Measurements from ENCODE around the gene GPBP1.
"Not testable (repeated sequence)": the region's sequence is repeated elsewhere in the genome, so short reads cannot be mapped to it uniquely, and the experiment has no call there.

The GPBP1 gene

DNA sequence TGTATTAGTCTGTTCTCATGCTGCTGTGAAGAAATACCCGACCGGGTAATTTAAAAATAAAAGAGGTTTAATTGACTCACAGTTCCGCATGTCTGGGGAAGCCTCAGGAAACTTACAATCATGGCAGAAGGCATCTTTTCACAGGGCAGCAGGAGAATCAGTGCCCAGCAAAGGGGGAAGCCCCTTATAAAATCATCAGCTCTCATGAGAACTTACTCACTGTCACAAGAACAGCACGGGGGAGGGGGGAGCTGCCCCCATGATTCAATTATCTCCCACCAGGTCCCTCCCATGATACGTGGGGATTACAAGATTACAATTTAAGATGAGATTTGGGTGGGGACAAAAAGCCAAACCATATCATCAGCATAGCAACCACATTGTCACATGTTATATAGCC lies 102.5 kb downstream of the GPBP1 start:
- no peak for DNase-seq

DNA sequence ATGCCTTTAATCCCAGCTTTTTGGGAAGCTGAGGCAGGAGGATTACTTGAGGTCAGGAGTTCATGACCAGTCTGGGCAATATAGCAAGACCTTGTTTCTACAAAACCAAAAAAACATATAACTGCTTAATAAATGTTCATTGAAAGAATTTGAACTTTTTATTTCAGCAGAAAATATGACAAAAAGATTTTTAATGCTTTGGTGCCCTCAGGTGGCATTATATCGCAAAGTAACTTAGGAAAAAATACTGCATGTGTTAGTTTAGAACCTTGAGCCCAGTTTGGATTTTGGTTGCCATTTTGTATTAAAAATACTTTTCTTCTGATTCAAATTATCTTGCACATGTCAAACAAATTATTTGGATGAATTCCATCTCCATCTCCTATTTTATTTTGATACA lies 103.2 kb downstream of the GPBP1 start:
- no peak for DNase-seq

DNA sequence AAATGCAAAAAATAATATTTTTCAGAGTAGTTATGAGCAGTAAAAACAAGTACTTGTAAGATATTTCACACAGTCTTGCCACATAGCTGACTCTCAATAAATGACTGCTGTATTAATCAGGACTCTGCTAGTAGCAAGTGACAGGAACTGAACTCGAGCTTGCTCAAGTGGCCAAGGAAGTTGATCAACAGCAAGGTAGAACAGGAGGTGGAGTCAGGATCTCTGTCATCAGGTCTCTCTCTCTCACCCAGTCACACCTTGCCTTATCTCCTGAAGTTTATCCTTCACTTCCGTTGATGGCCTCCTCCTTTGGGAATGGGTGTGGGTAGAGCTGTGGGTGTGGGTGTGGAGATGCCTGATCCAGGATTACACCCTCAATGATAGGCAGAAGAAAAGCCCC lies 107.0 kb downstream of the GPBP1 start:
- no peak for DNase-seq

DNA sequence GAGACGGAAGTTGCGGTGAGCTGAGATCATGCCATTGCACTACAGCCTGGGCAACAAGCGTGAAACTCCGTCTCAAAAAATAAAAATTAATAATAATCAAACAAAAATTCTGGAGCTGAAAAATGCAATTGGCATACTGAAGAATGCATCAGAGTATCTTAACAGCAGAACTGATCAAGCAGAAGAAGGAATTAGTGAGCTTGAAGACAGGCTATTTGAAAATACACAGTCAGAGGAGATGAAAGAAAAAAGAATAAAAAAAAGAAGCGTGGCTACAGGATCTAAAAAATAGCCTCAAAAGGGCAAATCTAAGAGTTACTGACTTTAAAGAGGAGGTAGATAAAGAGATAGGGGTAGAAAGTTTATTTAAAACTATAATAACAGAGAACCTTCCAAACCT lies 111.2 kb downstream of the GPBP1 start:
- not testable (repeated sequence) for DNase-seq

DNA sequence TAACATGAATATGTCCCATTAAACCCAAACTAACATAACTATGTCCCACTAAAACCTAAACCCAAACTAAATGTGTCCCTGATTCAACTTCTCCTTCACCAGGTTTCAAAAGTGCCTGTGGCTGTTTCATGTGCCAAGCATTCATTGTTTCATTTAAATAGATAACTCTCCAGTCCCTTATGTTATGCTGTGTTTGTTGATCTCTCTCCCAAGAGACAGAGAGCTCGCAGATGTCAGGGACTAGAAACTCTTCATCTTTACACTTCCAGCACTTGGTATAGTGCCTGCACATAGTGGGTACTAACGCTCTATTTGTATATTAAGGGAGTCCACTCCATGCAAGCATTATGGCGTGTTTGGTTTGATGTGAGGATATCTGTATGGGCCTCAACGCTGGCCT lies 118.0 kb downstream of the GPBP1 start:
- DNase-seq = no peak

DNA sequence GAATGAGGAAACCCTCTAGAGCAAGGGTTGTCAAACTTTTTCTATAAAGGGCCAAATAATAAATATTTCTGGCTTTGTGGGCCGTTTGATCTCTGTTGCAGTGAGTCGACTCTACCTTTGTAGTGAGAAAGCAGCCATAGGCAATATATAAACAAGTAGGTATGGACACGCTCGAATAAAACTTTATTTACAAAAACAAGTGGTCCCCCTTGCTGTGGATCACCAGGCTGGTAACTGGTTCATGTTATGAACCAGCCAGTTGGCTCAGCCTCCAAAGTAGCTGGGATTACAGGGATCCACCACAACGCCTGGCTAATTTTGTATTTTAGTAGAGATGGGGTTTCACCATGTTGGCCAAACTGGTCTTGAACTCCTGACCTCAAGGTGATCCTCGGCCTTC lies 118.5 kb downstream of the GPBP1 start:
- DNase-seq = no peak

DNA sequence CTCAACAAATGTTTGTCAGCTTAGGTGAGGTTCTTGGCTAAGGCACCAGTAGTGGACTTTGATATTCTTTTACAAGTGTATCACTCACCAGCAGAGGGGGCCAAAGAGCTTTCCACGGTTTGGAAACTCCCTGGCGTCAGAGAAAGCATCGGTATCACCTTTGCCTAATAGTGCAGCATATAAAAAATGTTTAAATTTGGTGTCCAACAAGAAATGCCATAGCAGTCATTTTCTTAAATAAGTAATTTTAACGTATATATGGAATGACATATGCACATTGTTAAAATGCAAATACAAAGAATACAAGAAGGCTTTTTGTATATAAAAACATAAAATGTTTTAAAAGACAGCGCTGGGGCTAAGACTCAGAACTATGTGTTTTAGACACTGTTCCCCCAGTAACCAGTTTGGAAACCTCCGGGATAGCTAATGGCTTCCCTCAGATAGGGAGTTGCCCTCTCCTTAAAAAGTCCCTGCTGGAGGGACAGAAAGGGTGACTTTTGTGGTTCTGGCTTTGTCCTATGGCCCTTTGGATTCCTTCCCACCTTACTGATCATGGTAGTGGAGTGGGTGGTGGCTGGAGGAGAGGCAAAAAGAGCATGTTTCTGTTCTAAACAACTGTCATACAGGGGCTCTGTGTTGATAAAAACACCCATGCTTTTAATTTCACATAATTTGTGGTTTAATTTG lies 124.6 kb downstream of the GPBP1 start:
- DNase-seq = peak in 53 of 58 donors; percentile 16 to 90 (median 54)

DNA sequence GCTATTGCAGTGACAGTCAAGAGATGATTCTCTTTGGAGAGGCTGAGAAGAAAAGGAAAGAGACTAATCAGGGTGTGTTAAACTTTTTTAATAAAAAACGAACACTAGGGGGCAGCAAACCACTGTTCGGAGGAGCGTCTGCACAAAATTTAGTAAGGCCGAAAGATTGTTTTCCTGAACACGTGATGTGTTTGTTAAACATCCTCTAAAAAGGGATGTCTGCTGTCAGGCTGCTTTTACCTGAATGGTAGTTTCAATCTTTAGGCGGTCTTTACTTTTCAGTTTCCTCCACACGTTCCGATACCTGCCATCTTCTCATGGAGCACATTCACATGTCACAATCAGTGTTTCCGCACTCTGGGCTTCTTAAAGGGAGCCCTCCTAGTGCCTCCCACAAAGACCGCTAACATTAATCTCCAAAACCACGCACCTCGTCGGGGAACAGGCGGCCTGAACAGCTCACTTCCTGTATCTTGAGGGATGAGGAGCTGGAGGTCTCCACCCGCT lies 125.2 kb downstream of the GPBP1 start:
- peak in 15 of 58 donors; percentile 3 to 71 (median 10) for DNase-seq

DNA sequence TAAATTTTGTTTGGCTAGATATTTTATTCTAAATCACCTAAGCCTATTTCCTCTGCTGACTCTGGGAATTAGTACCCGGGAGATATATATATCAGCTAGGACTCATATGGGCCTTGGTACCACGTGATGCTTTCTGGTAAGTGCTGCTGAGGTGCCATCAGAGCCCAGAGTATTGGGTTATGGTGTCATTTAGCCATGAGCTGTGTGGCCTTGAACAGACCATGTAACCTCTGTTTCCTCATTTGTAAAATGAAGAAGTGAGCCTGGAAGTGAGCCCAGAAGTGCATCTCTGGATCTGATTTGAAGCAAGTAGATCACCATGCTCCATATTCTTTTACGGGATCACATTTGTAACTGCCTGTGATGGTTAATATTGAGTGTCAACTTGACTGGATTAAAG lies 126.1 kb downstream of the GPBP1 start:
- DNase-seq = no peak

DNA sequence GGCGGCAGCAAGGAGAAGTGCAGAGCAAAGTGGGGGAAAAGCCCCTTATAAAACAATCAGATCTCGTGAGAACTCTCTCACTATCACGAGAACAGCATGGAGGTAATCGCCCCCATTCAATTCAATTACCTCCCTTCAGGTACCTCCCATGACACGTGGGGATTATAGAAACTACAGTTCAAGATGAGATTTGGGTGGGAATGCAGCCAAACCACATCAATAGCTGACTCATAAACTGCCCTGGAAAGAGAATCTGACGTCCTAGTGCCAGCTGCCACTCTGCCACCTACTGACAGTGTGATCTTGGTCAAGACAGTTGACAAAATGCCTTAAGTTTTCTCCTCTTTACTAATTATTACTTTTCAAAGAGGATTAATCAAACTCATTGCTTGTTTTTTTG lies 128.3 kb downstream of the GPBP1 start:
- no peak for DNase-seq

DNA sequence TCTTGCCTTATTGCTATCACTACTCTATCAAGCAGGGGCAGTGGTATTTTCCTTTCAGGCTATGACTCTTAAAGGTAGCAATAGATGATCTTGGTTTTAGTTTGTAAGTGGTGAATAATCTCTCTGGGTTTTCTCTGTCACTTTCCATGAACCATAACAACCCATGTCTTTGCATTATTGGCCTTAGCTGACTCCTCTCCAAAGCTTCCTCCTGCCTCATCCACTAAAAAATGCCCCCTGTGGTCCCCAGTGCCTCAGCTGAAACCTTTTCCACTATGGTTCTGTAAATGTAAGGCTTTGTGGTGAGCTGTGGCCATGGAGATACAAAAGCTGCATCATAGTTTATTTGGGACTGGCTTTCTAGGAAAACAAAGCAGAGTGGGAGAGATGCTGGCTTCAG lies 128.8 kb downstream of the GPBP1 start:
- DNase-seq = no peak

DNA sequence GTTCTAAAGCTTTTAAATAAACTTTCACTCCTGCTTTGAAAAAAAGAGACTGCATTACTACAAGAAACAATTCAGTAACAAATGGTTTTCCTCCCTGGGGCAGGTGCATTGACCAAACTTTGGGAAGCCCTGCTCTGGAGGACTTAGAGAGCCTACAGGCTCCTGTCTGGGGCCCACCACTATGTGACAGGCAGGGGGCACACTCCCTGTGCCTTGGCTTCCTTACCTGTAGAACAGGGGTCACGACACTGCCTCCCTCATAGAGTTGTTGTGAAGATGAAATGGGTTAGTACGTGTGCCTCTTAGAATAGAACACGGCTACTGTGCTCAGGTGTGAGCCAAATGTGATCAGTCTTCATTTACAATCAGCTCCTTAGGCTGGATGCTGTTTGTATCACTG lies 130.1 kb downstream of the GPBP1 start:
- DNase-seq = no peak

DNA sequence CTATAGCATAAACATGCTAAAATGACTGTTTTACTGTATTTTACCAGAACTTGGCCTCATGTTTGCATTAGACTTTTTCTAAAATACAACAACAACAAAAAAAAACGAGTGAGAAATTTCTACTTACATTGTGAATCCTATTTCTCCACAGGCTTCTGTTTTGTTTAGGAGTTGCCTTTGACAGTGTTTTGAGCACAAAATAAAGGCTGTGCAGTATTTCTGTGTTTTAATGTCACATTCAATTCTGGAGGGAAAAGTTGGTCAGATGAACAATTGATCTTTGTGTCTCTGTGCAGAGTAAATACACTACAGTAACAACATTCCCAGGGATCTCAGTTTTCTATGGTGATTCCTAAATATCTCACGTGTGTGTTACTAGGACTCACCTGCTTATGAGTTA lies 131.1 kb downstream of the GPBP1 start:
- DNase-seq = no peak

DNA sequence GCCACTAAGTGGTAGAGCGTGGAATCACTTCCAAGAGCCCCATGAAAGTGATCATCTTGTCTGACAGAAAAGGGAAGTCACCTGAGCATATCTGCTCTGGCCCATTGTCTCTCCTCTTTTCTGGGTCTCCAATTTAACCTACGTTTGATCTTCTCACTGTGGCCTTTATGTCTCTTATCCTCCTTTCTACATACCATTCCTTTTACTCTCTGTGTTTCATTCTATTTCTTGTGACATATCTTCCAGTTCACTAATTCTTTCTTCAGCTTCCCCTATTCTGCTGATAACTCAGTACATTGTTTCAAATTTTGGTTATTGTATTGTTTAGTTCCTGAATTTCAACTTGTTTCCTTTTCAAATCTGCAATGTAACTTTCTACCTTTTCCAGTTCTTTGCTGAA lies 132.5 kb downstream of the GPBP1 start:
- no peak for DNase-seq

DNA sequence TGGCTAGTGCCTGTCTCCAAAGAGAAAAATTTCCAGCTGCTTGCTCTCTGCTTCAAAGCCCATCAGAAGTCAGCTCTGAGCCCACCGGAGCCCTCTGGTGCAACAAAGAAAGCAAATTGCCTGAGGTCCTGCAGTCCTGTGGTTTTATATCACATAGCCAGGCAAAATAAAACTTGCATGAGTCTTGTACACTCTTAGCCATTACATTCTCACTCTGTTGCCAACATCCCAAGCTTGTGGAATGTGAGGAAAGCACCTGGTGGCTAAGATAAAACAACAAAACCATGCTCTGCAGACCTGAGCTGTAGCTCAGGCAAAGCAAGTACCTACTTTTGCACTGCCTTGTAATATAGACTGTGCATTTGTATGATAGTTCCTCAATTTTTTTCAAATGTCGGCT lies 133.7 kb downstream of the GPBP1 start:
- no peak for DNase-seq

DNA sequence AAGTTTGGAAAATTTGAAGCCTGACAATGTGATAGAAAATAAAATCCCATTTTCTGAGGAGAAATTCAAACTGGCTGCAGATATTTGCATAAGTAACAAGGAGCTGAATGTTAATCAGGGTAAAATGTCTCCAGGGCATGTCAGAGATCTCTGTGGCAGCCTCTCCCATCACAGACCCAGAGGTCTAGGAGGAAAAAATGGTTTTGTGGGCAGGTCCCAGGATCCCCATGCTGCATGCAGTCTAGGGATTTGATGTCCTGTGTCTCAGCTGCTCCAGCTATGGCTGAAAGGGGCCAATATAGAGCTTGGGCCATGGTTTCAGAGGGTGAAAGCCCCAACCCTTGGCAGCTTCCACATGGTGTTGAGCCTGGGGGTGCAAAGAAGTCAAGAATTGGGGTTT lies 135.2 kb downstream of the GPBP1 start:
- not testable (repeated sequence) for DNase-seq

DNA sequence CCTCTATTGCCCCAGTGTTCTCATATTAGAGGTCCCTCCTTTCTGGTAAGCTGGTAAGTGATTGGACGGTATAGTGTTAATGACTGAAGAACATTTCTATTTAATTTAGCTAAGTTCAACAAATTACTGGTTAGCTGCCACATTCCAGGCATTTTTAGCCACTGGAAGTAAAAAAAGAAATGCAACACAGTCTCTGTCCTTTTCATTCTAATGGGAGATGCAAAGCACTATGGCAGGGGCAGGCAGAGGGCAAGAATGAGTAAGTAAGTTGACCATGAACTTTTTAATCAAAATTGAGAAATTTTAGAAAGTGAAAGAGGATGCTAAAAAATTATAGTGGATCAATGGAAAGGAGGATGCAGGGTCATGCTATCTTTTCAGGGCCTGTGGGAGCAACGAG lies 137.4 kb downstream of the GPBP1 start:
- no peak for DNase-seq

DNA sequence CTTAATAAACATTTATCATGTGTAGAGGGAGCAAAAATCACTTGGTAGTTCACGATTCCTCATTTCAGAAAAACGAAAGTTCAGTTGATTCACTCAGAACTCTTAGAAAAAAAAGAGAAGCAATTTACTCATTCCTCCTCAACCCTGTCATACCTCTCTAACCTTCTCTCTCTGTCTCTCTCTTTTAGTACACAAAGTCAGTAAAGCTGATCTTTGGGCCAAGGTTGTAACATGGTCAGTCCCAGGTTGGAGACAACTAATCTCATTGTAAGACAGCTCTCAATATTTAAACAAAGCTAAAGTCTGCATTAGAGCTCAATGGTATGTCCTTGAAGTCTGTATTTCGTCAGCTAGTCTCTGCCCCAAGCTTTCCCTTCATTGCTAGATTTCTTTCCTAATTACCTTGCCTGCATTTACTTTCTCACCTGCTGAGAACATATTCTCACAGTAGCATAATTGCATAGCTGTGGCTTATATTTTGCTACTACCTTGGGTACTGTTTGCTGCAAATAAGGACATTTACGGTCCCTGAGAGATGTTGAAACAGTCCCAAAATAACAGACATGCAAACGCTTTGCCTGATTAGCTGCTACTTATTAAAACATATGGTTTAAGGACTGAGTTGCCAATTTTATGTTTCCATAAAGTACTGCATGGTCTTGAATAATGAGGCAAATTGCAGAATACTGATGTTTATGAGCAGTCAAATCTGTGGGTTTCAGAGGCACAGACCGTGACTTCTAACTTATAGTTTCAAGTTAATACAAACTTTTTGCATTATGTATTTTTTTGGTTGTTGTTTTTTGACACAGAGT lies 138.3 kb downstream of the GPBP1 start:
- DNase-seq = no peak

DNA sequence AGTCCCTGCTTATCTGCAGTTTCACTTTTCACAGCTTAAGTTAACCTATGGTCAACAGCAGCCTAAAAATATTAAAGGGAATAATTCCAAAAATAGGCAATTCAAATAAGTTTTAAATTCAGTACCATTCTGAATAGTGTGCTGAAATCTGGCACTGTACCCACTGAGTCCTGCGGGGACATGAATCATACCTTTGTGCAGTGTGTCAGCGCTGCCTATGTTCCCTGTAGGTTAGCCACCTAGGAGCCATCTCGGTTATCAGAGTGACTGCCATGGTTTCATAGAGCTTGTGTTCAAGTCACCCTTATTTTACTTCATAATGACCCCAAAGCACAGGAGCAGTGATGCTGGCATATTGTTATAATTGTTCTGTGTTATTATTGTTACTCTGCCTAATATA lies 139.9 kb downstream of the GPBP1 start:
- no peak for DNase-seq

All from anterior cingulate cortex (tissue), 58 donors.